ENCODE data around the gene TMEM225B. TPM values are rescaled to one million over a fixed set of nuclear protein-coding genes. Genes with fewer than 3 reads are reported as not detected.

TMEM225B gene
- total and polyA plus RNA-seq, 4 donors = 0.31 to 1.4 (median 0.75) TPM

GRCh38 chr7:99618726-99619125 lies 20.7 kb downstream of the TMEM225B start:
- Histone ChIP-seq H3K36me3 (ENCODE audit: control insufficient read depth in 4 of 4, insufficient read depth in 4 of 4, low read length in 4 of 4) (peaks cover 26 to 42% (median 34%) of the 10 kb centered on the region in 4 donors), H3K9ac (ENCODE audit: insufficient read depth in 1 of 2, low read length in 2 of 2) (no peak overlapping the region), H3K27ac (ENCODE audit: low read depth in 1 of 2, low read length in 1 of 2) (no peak overlapping the region), H3K9me3 (ENCODE audit: control insufficient read depth in 4 of 4, insufficient read depth in 3 of 4, low read length in 3 of 4) (no peaks in the 10 kb centered on the region), H3K27me3 (ENCODE audit: control insufficient read depth in 3 of 3, insufficient read depth in 3 of 3, low read length in 2 of 3) (no peaks in the 10 kb centered on the region), H3K4me3 (no peak overlapping the region), H3K4me1 (ENCODE audit: control insufficient read depth in 5 of 5, insufficient read depth in 5 of 5, low read length in 5 of 5) (peaks cover 0 to 8% (median 6%) of the 10 kb centered on the region in 5 donors)
- TF ChIP-seq, protein P1, sequence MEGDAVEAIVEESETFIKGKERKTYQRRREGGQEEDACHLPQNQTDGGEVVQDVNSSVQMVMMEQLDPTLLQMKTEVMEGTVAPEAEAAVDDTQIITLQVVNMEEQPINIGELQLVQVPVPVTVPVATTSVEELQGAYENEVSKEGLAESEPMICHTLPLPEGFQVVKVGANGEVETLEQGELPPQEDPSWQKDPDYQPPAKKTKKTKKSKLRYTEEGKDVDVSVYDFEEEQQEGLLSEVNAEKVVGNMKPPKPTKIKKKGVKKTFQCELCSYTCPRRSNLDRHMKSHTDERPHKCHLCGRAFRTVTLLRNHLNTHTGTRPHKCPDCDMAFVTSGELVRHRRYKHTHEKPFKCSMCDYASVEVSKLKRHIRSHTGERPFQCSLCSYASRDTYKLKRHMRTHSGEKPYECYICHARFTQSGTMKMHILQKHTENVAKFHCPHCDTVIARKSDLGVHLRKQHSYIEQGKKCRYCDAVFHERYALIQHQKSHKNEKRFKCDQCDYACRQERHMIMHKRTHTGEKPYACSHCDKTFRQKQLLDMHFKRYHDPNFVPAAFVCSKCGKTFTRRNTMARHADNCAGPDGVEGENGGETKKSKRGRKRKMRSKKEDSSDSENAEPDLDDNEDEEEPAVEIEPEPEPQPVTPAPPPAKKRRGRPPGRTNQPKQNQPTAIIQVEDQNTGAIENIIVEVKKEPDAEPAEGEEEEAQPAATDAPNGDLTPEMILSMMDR (IDR thresholded peaks at IDR 0.05; ENCODE audit: control extremely low read depth, extremely low read depth) = no peak
- WGBS, 2 donors = 96 to 97% methylated on average over 3 of the region's 3 CpGs
- DNase-seq (no peak), ATAC-seq (ENCODE audit: insufficient read depth, low FRiP score) (no peak)

DNA sequence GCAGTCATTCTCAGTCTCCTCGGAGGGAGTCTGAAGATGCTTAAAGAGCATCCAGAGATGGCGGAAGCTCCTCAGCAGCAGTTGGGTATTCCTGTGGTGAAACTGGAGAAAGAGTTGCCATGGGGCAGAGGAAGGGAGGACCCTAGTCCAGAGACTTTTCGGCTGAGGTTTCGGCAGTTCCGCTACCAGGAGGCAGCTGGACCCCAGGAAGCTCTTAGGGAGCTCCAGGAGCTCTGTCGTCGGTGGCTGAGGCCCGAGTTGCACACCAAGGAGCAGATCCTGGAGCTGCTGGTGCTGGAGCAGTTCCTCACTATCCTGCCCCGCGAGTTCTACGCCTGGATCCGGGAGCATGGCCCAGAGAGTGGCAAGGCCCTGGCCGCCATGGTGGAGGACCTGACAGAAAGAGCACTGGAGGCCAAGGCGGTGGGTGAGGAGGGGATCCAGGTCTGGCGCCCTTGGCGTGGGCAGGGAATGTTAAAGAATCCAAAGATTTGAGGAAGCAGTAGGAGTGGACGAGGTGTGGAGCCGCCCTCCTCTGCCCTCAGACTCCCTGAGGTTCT lies 21.6 kb downstream of the TMEM225B start:
- H3K27ac ChIP-seq (ENCODE audit: low read depth in 1 of 2, low read length in 1 of 2) = no peak overlapping the region
- DNase-seq (no peak), ATAC-seq (ENCODE audit: insufficient read depth, low FRiP score) (no peak)
- peaks cover 0 to 8% (median 6%) of the 10 kb centered on the region in 5 donors for H3K4me1 ChIP-seq (ENCODE audit: control insufficient read depth in 5 of 5, insufficient read depth in 5 of 5, low read length in 5 of 5)
- TF ChIP-seq, protein P1 (IDR thresholded peaks at IDR 0.05; ENCODE audit: control extremely low read depth, extremely low read depth) = no peak
- no peaks in the 10 kb centered on the region for H3K27me3 ChIP-seq (ENCODE audit: control insufficient read depth in 3 of 3, insufficient read depth in 3 of 3, low read length in 2 of 3)
- H3K4me3 ChIP-seq = no peak overlapping the region
- H3K9ac ChIP-seq (ENCODE audit: insufficient read depth in 1 of 2, low read length in 2 of 2) = no peak overlapping the region
- no peaks in the 10 kb centered on the region for H3K9me3 ChIP-seq (ENCODE audit: control insufficient read depth in 4 of 4, insufficient read depth in 3 of 4, low read length in 3 of 4)
- peaks cover 31 to 51% (median 39%) of the 10 kb centered on the region in 4 donors for H3K36me3 ChIP-seq (ENCODE audit: control insufficient read depth in 4 of 4, insufficient read depth in 4 of 4, low read length in 4 of 4)
- 94 to 95% methylated on average over 18 of the region's 18 CpGs for WGBS, 2 donors

- DNase-seq = no peak
- Histone ChIP-seq H3K9ac (ENCODE audit: insufficient read depth in 1 of 2, low read length in 2 of 2) (no peak overlapping the region), H3K27me3 (ENCODE audit: control insufficient read depth in 3 of 3, insufficient read depth in 3 of 3, low read length in 2 of 3) (no peaks in the 10 kb centered on the region), H3K27ac (ENCODE audit: low read depth in 1 of 2, low read length in 1 of 2) (no peak overlapping the region), H3K4me3 (no peak overlapping the region), H3K36me3 (ENCODE audit: control insufficient read depth in 4 of 4, insufficient read depth in 4 of 4, low read length in 4 of 4) (peaks cover 39 to 66% (median 50%) of the 10 kb centered on the region in 4 donors), H3K4me1 (ENCODE audit: control insufficient read depth in 5 of 5, insufficient read depth in 5 of 5, low read length in 5 of 5) (peaks cover 0 to 8% (median 6%) of the 10 kb centered on the region in 5 donors), H3K9me3 (ENCODE audit: control insufficient read depth in 4 of 4, insufficient read depth in 3 of 4, low read length in 3 of 4) (no peaks in the 10 kb centered on the region)
- TF ChIP-seq, protein P1 (IDR thresholded peaks at IDR 0.05; ENCODE audit: control extremely low read depth, extremely low read depth) = no peak
- 92 to 95% methylated on average over 5 of the region's 5 CpGs for WGBS, 2 donors
- ATAC-seq (ENCODE audit: insufficient read depth, low FRiP score) = no peak
Observed at GRCh38 chr7:99621271-99621670, 23.2 kb downstream of the TMEM225B start.

DNA sequence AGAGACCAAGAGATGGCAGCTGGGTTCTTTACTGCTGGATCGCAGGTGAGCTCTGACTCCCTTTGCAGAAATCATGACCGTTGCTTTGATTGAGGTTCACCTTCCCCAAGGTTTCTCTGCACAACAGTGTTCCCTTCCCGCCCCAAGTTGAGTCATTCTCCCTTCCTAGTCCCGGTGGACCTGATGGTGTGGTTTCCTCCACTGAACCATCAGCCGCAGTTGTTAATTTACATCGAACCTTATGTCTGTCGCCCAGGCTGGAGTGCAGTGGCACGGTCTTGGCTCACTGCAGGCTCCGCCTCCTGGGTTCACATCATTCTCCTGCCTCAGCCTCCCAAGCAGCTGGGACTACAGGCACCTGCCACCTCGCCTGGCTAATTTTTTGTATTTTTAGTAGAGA lies 24.5 kb downstream of the TMEM225B start:
- H3K27me3 ChIP-seq (ENCODE audit: control insufficient read depth in 3 of 3, insufficient read depth in 3 of 3, low read length in 2 of 3) = no peaks in the 10 kb centered on the region
- no peaks in the 10 kb centered on the region for H3K9me3 ChIP-seq (ENCODE audit: control insufficient read depth in 4 of 4, insufficient read depth in 3 of 4, low read length in 3 of 4)
- TF ChIP-seq, protein P1 (IDR thresholded peaks at IDR 0.05; ENCODE audit: control extremely low read depth, extremely low read depth) = no peak
- no peak overlapping the region for H3K9ac ChIP-seq (ENCODE audit: insufficient read depth in 1 of 2, low read length in 2 of 2)
- H3K4me3 ChIP-seq = no peak overlapping the region
- H3K27ac ChIP-seq (ENCODE audit: low read depth in 1 of 2, low read length in 1 of 2) = no peak overlapping the region
- WGBS, 2 donors = 93 to 94% methylated on average over 10 of the region's 10 CpGs
- DNase-seq (no peak), ATAC-seq (ENCODE audit: insufficient read depth, low FRiP score) (no peak)
- H3K36me3 ChIP-seq (ENCODE audit: control insufficient read depth in 4 of 4, insufficient read depth in 4 of 4, low read length in 4 of 4) = peaks cover 48 to 70% (median 55%) of the 10 kb centered on the region in 4 donors
- H3K4me1 ChIP-seq (ENCODE audit: control insufficient read depth in 5 of 5, insufficient read depth in 5 of 5, low read length in 5 of 5) = peaks cover 0 to 4% (median 4%) of the 10 kb centered on the region in 5 donors

All from lung (tissue), 12 donors.